ENCODE data around the gene KRT86.

DNA sequence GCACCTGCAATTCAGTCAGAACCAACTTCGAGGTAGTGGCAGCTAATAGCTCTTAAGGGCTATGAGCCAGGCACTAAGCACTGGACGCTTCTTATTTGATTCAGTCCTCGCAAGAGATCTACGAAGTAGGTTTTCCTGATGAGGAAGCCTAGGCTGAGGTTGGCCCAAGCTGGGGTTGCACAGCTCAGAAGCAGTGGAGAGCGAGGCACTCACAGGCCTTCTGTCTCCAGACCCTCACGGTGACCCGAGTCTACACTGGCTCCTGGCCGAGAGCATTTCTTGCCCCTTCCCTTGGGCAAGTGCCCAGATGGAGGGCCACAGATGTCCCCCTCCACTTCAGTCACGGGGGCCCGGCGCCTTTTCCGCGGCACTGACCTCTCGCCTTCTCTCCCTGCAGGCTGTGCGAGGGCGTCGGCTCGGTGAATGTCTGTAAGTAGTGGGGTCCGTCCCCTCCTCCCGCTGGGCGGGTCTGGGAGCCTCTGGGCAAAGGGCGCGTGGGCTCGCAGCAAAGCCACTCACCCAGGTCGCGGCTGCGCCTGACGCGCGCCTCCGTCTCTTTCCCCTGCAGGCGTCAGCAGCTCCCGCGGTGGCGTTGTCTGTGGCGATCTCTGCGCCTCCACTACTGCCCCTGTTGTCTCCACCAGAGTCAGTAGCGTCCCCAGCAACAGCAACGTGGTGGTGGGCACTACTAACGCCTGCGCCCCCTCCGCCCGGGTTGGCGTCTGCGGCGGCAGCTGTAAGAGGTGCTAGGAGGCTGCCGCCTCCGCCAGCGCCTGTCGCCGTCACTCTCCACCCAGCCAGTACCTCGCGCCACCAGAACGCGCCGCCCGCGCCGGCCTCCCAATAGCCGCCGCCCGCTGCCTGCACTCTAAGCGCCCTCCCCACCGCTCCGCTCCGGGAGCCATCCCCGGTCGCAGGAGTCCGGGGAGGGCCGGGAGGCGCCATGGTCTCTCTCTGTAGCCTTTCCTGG, 33.7 kb downstream of the KRT86 start:
- no peak for TF ChIP-seq EZH2phosphoT487 (IDR thresholded peaks at IDR 0.05; ENCODE audit: insufficient read depth, low read depth)
- TF ChIP-seq EZH2 (IDR thresholded peaks at IDR 0.05; ENCODE audit: insufficient read depth, poor library complexity, severe bottlenecking): no peak
